Liver (tissue), 9 donors: ENCODE measurements around the gene APBA1. TPM values are rescaled to one million over a fixed set of nuclear protein-coding genes. Genes with fewer than 3 reads are reported as not detected.
A peak's percentile ranks its signal among the peaks of the same experiment; 100 is the strongest.

Experiments used
- DNase-seq: peaks from one replicate; pipeline ENCODE4 v3.0.0-alpha.2; 2017; ENCODE audit warnings: low spot score
- H3K27ac ChIP-seq, 2 donors: one replicate each; pipeline ENCODE4 v1.7.0; 2013; ENCODE audit warnings: inconsistent platforms in 2 of 2, low read length in 2 of 2, control low read depth in 1 of 2, low read depth in 1 of 2, mild to moderate bottlenecking in 1 of 2
- H3K27me3 ChIP-seq, 4 donors: one replicate each; pipeline versions ENCODE4 v1.6.1 to v1.7.0; 2013; ENCODE audit warnings: low read length in 3 of 4, inconsistent platforms in 1 of 4, mild to moderate bottlenecking in 1 of 4, moderate library complexity in 1 of 4; ENCODE audit not compliant: control insufficient read depth in 4 of 4, insufficient read depth in 4 of 4
- H3K36me3 ChIP-seq, 4 donors: one replicate each; pipeline versions ENCODE4 v1.6.1 to v1.7.0; 2013; ENCODE audit warnings: low read length in 3 of 4, mild to moderate bottlenecking in 3 of 4, low read depth in 1 of 4, moderate library complexity in 1 of 4; ENCODE audit not compliant: control insufficient read depth in 4 of 4, insufficient read depth in 3 of 4
- H3K4me1 ChIP-seq, 4 donors: one replicate each; pipeline versions ENCODE4 v1.6.1 to v1.7.0; 2013; ENCODE audit warnings: low read length in 3 of 4, mild to moderate bottlenecking in 3 of 4, moderate library complexity in 1 of 4; ENCODE audit not compliant: control insufficient read depth in 4 of 4, insufficient read depth in 4 of 4
- H3K4me3 ChIP-seq, 3 donors: one replicate each; pipeline versions ENCODE4 v1.6.1 to v1.7.0; 2013; ENCODE audit warnings: low read length in 3 of 3, control low read depth in 1 of 3, low read depth in 1 of 3, mild to moderate bottlenecking in 1 of 3
- H3K9ac ChIP-seq, 2 donors: one replicate each; pipeline ENCODE4 v1.7.0; 2013; ENCODE audit warnings: low read length in 2 of 2, mild to moderate bottlenecking in 2 of 2, moderate library complexity in 2 of 2, control low read depth in 1 of 2, low read depth in 1 of 2
- H3K9me3 ChIP-seq, 4 donors: one replicate each; pipeline versions ENCODE4 v1.6.1 to v1.7.0; 2013; ENCODE audit warnings: low read length in 3 of 4; ENCODE audit not compliant: control insufficient read depth in 4 of 4
- CTCF ChIP-seq: fragments of 150-350 bp; IDR thresholded peaks from 2 replicates; pipeline ENCODE4 v1.5.1; 2017; ENCODE audit warnings: improper control_type of control experiment, low read depth, low read length; ENCODE audit not compliant: missing input control
- EGR1 ChIP-seq, 2 donors: IDR thresholded peaks; 2 replicates each; pipeline ENCODE4 v1.6.1; 2016 to 2018; ENCODE audit warnings: antibody characterized with exemption in 2 of 2, low read depth in 2 of 2
- FOXA1 ChIP-seq: IDR thresholded peaks from 2 replicates; pipeline ENCODE4 v1.6.1; 2016; ENCODE audit warnings: antibody characterized with exemption
- FOXA2 ChIP-seq: IDR thresholded peaks from 2 replicates; pipeline ENCODE4 v1.6.1; 2016; ENCODE audit warnings: antibody characterized with exemption
- GABPA ChIP-seq, 2 donors: IDR thresholded peaks in 1 of 2; conservative IDR thresholded peaks in 1 of 2; 2 replicates each; pipeline ENCODE4 v1.6.1; 2016; ENCODE audit warnings: antibody characterized with exemption in 2 of 2, mild to moderate bottlenecking in 1 of 2, moderate library complexity in 1 of 2
- HNF4G ChIP-seq: IDR thresholded peaks from 2 replicates; pipeline ENCODE4 v1.6.1; 2016; ENCODE audit warnings: antibody characterized with exemption
- JUND ChIP-seq, 2 donors: IDR thresholded peaks; 2 replicates each; pipeline ENCODE4 v1.6.1; 2016; ENCODE audit warnings: antibody characterized with exemption in 2 of 2
- MAX ChIP-seq: IDR thresholded peaks from 2 replicates; pipeline ENCODE4 v1.6.1; 2016; ENCODE audit warnings: antibody characterized with exemption
- NR2F2 ChIP-seq: IDR thresholded peaks from 2 replicates; pipeline ENCODE4 v1.6.1; 2016; ENCODE audit warnings: antibody characterized with exemption
- RAD21 ChIP-seq, 2 donors: IDR thresholded peaks; 2 replicates each; pipeline ENCODE4 v1.6.1; 2016; ENCODE audit warnings: antibody characterized with exemption in 2 of 2, mild to moderate bottlenecking in 2 of 2
- REST ChIP-seq: IDR thresholded peaks from 2 replicates; pipeline ENCODE4 v1.6.1; 2016; ENCODE audit warnings: antibody characterized with exemption, mild to moderate bottlenecking
- RXRA ChIP-seq, 2 donors: IDR thresholded peaks; 2 replicates each; pipeline ENCODE4 v1.6.1; 2017 to 2018; ENCODE audit warnings: antibody characterized with exemption in 2 of 2, mild to moderate bottlenecking in 1 of 2
- SP1 ChIP-seq: IDR thresholded peaks from 2 replicates; pipeline ENCODE4 v1.6.1; 2018; ENCODE audit warnings: antibody characterized with exemption, mild to moderate bottlenecking
- TAF1 ChIP-seq: conservative IDR thresholded peaks from 2 replicates; pipeline ENCODE4 v1.6.1; 2016; ENCODE audit warnings: antibody characterized with exemption, mild to moderate bottlenecking
- YY1 ChIP-seq: IDR thresholded peaks from 2 replicates; pipeline ENCODE4 v1.6.1; 2016; ENCODE audit warnings: antibody characterized with exemption, mild to moderate bottlenecking
- ZBTB33 ChIP-seq: IDR thresholded peaks from 2 replicates; pipeline ENCODE4 v1.6.1; 2016; ENCODE audit warnings: antibody characterized with exemption
- WGBS: extraction: QIAGEN DNeasy Blood & Tissue Kit; methylation state at CpG from one replicate; pipeline ENCODE4 v1.1.7; 2013; 5-methylcytosine and 5-hydroxymethylcytosine counted together
- polyA plus RNA-seq, 2 donors: library from polyadenylated mRNA; stranded (reverse) in 1 of 2; unstranded in 1 of 2; fragments of 200-250 nt in 1 of 2; fragments of >200 nt in 1 of 2; fragmentation: Nextera tagmentation in 1 of 2; extraction: Ambion mirVana in 1 of 2; gene quantifications; one replicate each; pipeline versions ENCODE4 v1.2.1 to v1.2.3, GENCODE V29; 2013 to 2015
- total RNA-seq, 2 donors: library from RNA; depleted of rRNA; stranded (reverse); fragments of >200 nt; gene quantifications; one replicate each; pipeline ENCODE4 v1.2.3, GENCODE V29; 2014
- donor health status: healthy.
- donor health status: healthy.
- donor health status: healthy.
- donor health status: healthy.
- donor health status: healthy.

Gene APBA1
- total and polyA plus RNA-seq, 4 donors: 2.8 to 19.0 (median 6.1) TPM

- peak overlapping the region; percentile 68 to 85 (median 74) for H3K4me3 ChIP-seq
- H3K4me1 ChIP-seq: peaks cover 0 to 27% (median 8%) of the 10 kb centered on the region in 4 donors
- WGBS: 17% methylated on average over 15 of the region's 15 CpGs
- TF ChIP-seq TAF1: no peak
- peak; percentile 37 for TF ChIP-seq MAX
- H3K27ac ChIP-seq: peak overlapping the region; percentile 91 to 94
- no peak for DNase-seq
- H3K9ac ChIP-seq: peak overlapping the region; percentile 0 to 62
- H3K27me3 ChIP-seq: no peaks in the 10 kb centered on the region
- no peaks in the 10 kb centered on the region for H3K36me3 ChIP-seq
- H3K9me3 ChIP-seq: no peaks in the 10 kb centered on the region
Measured at GRCh38 chr9:69671311-69671878, 776 bp downstream of the APBA1 start.

GRCh38 chr9:69667306-69667705 lies 4.9 kb downstream of the APBA1 start:
- H3K27ac ChIP-seq: no peak overlapping the region
- H3K36me3 ChIP-seq: no peaks in the 10 kb centered on the region
- TF ChIP-seq FOXA1: no peak
- TF ChIP-seq RXRA (IDR thresholded peaks at IDR 0.05): no peak
- TF ChIP-seq HNF4G: no peak
- TF ChIP-seq YY1: no peak
- TF ChIP-seq ZBTB33: no peak
- no peak for TF ChIP-seq TAF1
- no peak for TF ChIP-seq RAD21 (IDR thresholded peaks at IDR 0.05)
- TF ChIP-seq MAX: no peak
- TF ChIP-seq FOXA2: no peak
- TF ChIP-seq CTCF: no peak
- TF ChIP-seq GABPA (IDR thresholded peaks at IDR 0.05 in 1 of 2, conservative IDR thresholded peaks at IDR 0.05 in 1 of 2): no peak
- TF ChIP-seq EGR1 (IDR thresholded peaks at IDR 0.05; ENCODE audit: low read depth in 2 of 2): no peak
- TF ChIP-seq SP1: no peak
- no peak for TF ChIP-seq REST
- no peak for TF ChIP-seq NR2F2
- TF ChIP-seq JUND (IDR thresholded peaks at IDR 0.05): no peak
- WGBS: 94% methylated on average over 1 of the region's 1 CpG
- no peaks in the 10 kb centered on the region for H3K9me3 ChIP-seq
- no peak overlapping the region for H3K4me3 ChIP-seq
- peaks cover 0 to 17% (median 5%) of the 10 kb centered on the region in 4 donors for H3K4me1 ChIP-seq
- no peak for DNase-seq
- H3K9ac ChIP-seq: no peak overlapping the region
- no peaks in the 10 kb centered on the region for H3K27me3 ChIP-seq
